ENCODE results near the gene CFAP97. TPM values are rescaled to one million over a fixed set of nuclear protein-coding genes. Genes with fewer than 3 reads are reported as not detected.

The CFAP97 gene
- total and polyA plus RNA-seq, 9 of the 15 experiments (the other 6 are each of a cell fraction or from before 2014, with no cell fraction given), result 17.3 to 57.8 (median 44.4) TPM

DNA sequence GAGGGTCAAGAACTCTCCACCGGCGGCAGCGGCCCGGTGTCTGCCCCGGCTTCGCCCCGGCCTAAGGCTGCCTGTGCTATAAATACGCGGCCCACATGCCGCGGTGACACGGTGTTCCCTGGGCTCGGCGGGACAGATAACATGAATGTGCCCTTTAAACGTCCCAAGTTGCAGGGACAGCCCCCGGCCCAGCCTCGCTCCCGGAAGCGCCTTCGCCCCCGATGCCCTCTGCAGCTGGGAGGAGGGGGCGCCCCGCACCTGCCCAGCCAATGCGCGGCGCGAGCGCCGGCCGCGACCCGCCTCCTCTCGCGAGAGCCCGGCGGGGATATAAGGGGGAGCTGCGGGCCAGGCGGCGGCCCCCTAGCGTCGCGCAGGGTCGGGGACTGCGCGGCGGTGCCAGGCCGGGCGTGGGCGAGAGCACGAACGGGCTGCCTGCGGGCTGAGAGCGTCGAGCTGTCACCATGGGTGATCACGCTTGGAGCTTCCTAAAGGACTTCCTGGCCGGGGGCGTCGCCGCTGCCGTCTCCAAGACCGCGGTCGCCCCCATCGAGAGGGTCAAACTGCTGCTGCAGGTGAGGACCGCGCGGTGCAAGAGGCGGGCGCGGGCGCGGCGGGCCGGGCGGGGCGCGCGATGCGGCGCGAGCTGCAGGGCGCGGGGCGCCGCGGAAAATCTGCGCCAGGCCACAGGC, 60.7 kb downstream of the CFAP97 start, which contains the start of gene SLC25A4 (continued):
- TF ChIP-seq, protein P1, sequence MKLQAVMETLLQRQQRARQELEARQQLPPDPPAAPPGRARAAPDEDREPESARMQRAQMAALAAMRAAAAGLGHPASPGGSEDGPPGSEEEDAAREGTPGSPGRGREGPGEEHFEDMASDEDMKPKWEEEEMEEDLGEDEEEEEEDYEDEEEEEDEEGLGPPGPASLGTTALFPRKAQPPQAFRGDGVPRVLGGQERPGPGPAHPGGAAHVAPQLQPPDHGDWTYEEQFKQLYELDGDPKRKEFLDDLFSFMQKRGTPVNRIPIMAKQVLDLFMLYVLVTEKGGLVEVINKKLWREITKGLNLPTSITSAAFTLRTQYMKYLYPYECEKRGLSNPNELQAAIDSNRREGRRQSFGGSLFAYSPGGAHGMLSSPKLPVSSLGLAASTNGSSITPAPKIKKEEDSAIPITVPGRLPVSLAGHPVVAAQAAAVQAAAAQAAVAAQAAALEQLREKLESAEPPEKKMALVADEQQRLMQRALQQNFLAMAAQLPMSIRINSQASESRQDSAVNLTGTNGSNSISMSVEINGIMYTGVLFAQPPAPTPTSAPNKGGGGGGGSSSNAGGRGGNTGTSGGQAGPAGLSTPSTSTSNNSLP (IDR thresholded peaks at IDR 0.05; ENCODE audit: borderline replicate concordance, low read depth, low read length), result no peak
- no peak for TF ChIP-seq POLR3G (IDR thresholded peaks at IDR 0.05; ENCODE audit: extremely low read depth, insufficient read length, insufficient replicate concordance)
- TF ChIP-seq, protein P2, sequence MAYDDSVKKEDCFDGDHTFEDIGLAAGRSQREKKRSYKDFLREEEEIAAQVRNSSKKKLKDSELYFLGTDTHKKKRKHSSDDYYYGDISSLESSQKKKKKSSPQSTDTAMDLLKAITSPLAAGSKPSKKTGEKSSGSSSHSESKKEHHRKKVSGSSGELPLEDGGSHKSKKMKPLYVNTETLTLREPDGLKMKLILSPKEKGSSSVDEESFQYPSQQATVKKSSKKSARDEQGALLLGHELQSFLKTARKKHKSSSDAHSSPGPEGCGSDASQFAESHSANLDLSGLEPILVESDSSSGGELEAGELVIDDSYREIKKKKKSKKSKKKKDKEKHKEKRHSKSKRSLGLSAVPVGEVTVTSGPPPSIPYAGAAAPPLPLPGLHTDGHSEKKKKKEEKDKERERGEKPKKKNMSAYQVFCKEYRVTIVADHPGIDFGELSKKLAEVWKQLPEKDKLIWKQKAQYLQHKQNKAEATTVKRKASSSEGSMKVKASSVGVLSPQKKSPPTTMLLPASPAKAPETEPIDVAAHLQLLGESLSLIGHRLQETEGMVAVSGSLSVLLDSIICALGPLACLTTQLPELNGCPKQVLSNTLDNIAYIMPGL (CRISPR knock-in tag; IDR thresholded peaks at IDR 0.05), result 0 out of 2 replicates have a peak, but pooled peaks have one; percentile 61
- no peak for TF ChIP-seq ZNF77 (CRISPR knock-in tag; IDR thresholded peaks at IDR 0.05)
- peak; percentile 47; the same call in 1 of the 2 replicates for TF ChIP-seq ELF2 (CRISPR knock-in tag; IDR thresholded peaks at IDR 0.05)
- TF ChIP-seq, protein P3, sequence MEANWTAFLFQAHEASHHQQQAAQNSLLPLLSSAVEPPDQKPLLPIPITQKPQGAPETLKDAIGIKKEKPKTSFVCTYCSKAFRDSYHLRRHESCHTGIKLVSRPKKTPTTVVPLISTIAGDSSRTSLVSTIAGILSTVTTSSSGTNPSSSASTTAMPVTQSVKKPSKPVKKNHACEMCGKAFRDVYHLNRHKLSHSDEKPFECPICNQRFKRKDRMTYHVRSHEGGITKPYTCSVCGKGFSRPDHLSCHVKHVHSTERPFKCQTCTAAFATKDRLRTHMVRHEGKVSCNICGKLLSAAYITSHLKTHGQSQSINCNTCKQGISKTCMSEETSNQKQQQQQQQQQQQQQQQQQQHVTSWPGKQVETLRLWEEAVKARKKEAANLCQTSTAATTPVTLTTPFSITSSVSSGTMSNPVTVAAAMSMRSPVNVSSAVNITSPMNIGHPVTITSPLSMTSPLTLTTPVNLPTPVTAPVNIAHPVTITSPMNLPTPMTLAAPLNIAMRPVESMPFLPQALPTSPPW (CRISPR knock-in tag; IDR thresholded peaks at IDR 0.05), result peak; percentile 94
- TF ChIP-seq PML (IDR thresholded peaks at IDR 0.05; ENCODE audit: low read length), result peak; percentile 66
- TF ChIP-seq RBM14 (IDR thresholded peaks at IDR 0.05; ENCODE audit: borderline replicate concordance, insufficient read depth, low read depth, low read length), result 0 out of 2 replicates have a peak, but pooled peaks have one; percentile 56
- TF ChIP-seq, protein P4, sequence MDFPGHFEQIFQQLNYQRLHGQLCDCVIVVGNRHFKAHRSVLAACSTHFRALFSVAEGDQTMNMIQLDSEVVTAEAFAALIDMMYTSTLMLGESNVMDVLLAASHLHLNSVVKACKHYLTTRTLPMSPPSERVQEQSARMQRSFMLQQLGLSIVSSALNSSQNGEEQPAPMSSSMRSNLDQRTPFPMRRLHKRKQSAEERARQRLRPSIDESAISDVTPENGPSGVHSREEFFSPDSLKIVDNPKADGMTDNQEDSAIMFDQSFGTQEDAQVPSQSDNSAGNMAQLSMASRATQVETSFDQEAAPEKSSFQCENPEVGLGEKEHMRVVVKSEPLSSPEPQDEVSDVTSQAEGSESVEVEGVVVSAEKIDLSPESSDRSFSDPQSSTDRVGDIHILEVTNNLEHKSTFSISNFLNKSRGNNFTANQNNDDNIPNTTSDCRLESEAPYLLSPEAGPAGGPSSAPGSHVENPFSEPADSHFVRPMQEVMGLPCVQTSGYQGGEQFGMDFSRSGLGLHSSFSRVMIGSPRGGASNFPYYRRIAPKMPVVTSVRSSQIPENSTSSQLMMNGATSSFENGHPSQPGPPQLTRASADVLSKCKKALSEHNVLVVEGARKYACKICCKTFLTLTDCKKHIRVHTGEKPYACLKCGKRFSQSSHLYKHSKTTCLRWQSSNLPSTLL (IDR thresholded peaks at IDR 0.05), result no peak
- TF ChIP-seq, protein P5, sequence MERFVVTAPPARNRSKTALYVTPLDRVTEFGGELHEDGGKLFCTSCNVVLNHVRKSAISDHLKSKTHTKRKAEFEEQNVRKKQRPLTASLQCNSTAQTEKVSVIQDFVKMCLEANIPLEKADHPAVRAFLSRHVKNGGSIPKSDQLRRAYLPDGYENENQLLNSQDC (CRISPR knock-in tag; IDR thresholded peaks at IDR 0.05), result no peak
- TF ChIP-seq STAG1 (CRISPR knock-in tag; IDR thresholded peaks at IDR 0.05; ENCODE audit: borderline replicate concordance), result no peak
- no peak for TF ChIP-seq FOXJ3 (CRISPR knock-in tag; IDR thresholded peaks at IDR 0.05)
- no peak; the same call in 1 of the 2 replicates for TF ChIP-seq RNF2 (IDR thresholded peaks at IDR 0.05)
- TF ChIP-seq SOX6 (IDR thresholded peaks at IDR 0.05), result no peak
- TF ChIP-seq, protein P6, sequence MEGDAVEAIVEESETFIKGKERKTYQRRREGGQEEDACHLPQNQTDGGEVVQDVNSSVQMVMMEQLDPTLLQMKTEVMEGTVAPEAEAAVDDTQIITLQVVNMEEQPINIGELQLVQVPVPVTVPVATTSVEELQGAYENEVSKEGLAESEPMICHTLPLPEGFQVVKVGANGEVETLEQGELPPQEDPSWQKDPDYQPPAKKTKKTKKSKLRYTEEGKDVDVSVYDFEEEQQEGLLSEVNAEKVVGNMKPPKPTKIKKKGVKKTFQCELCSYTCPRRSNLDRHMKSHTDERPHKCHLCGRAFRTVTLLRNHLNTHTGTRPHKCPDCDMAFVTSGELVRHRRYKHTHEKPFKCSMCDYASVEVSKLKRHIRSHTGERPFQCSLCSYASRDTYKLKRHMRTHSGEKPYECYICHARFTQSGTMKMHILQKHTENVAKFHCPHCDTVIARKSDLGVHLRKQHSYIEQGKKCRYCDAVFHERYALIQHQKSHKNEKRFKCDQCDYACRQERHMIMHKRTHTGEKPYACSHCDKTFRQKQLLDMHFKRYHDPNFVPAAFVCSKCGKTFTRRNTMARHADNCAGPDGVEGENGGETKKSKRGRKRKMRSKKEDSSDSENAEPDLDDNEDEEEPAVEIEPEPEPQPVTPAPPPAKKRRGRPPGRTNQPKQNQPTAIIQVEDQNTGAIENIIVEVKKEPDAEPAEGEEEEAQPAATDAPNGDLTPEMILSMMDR (IDR thresholded peaks at IDR 0.05 in 2 of 3, conservative IDR thresholded peaks at IDR 0.05 in 1 of 3; ENCODE audit: insufficient read depth in 2 of 3, low read depth in 1 of 3, low read length in 3 of 3), result peak; percentile 48 to 58 (median 54); a peak in 5 of 6 replicates
- peak; percentile 91 for TF ChIP-seq CXXC5 (CRISPR knock-in tag; IDR thresholded peaks at IDR 0.05)
- no peak for TF ChIP-seq MTF1 (CRISPR knock-in tag; IDR thresholded peaks at IDR 0.05; ENCODE audit: borderline replicate concordance)
- TF ChIP-seq ESRRA (IDR thresholded peaks at IDR 0.05; ENCODE audit: borderline replicate concordance, low read depth), result peak; percentile 96
- TF ChIP-seq ZSCAN29 (IDR thresholded peaks at IDR 0.05), result peak; percentile 14; the same call in 1 of the 2 replicates
